Fibroblast of mammary gland (primary cell): ENCODE measurements around the gene MAK.
"Not testable (repeated sequence)": the region's sequence is repeated elsewhere in the genome, so short reads cannot be mapped to it uniquely, and the experiment has no call there.

Experiments
- DNase-seq: peaks from one replicate; pipeline ENCODE4 v3.0.0-alpha.2; 2010; ENCODE audit warnings: low read depth
- H3K4me3 ChIP-seq: 2 replicates; pipeline ENCODE4 v1.5.1; 2011; ENCODE audit warnings: low read depth, mild to moderate bottlenecking, low read length, moderate library complexity; ENCODE audit not compliant: control insufficient read depth
- CTCF ChIP-seq: conservative IDR thresholded peaks from 2 replicates; pipeline ENCODE4 v1.5.1; 2011; ENCODE audit warnings: low read depth, low read length, inconsistent platforms; ENCODE audit not compliant: control insufficient read depth, insufficient read depth

The MAK gene

GRCh38 chr6:10837995-10838793 lies at the start of gene MAK:
Gene MAK, minus strand, starts transcription at chr6:10838539. Its CDS starts 7,891 bp downstream, at chr6:10830648.
- H3K4me3 ChIP-seq = peak within 1 kb of the TSS; percentile 58
- TF ChIP-seq CTCF = no peak
- peak; percentile 56 for DNase-seq

- peak; percentile 64 for DNase-seq
- no peak for TF ChIP-seq CTCF
- peak within 1 kb of the TSS; percentile 28 for H3K4me3 ChIP-seq
Observed at GRCh38 chr6:10886691-10887502, 48.6 kb upstream of the MAK start, which contains the start of gene SYCP2L. Gene SYCP2L, plus strand, starts transcription at chr6:10887052. Its CDS starts 75 bp downstream, at chr6:10887127.

GRCh38 chr6:10886365-10886690 lies 48.0 kb upstream of the MAK start:
- not testable (repeated sequence) for DNase-seq, H3K4me3 ChIP-seq

- TF ChIP-seq CTCF = no peak
- no peak for DNase-seq
- H3K4me3 ChIP-seq = no peak overlapping the region
Observed at GRCh38 chr6:10884245-10884972, 46.1 kb upstream of the MAK start.

- no peak overlapping the region for H3K4me3 ChIP-seq
- no peak for DNase-seq
- no peak for TF ChIP-seq CTCF
Observed at GRCh38 chr6:10883312-10884244, 45.2 kb upstream of the MAK start.

GRCh38 chr6:10882657-10883171 lies 44.4 kb upstream of the MAK start:
- no peak for DNase-seq
- no peak for TF ChIP-seq CTCF
- H3K4me3 ChIP-seq = no peak overlapping the region

GRCh38 chr6:10882253-10882630 lies 43.9 kb upstream of the MAK start:
- not testable (repeated sequence) for H3K4me3 ChIP-seq, DNase-seq
